Sigmoid colon (tissue), 7 donors: Measurements from ENCODE around the gene NRM. TPM values are rescaled to one million over a fixed set of nuclear protein-coding genes. Genes with fewer than 3 reads are reported as not detected.
A peak's percentile ranks its signal among the peaks of the same experiment; 100 is the strongest.

ENCODE experiments used
- DNase-seq: peaks from one replicate; pipeline ENCODE4 v3.0.0-alpha.2; 2019
- H3K27ac ChIP-seq, 4 donors: fragments of 200-600 bp; sonication (generic); one replicate each; pipeline ENCODE4 v1.5.1; 2016 to 2019; ENCODE audit warnings: mild to moderate bottlenecking in 1 of 4
- H3K27me3 ChIP-seq, 3 donors: fragments of 200-600 bp; sonication (generic); one replicate each; pipeline ENCODE4 v1.5.1; 2019; ENCODE audit warnings: mild to moderate bottlenecking in 1 of 3
- H3K36me3 ChIP-seq, 4 donors: fragments of 200-600 bp; sonication (generic); one replicate each; pipeline ENCODE4 v1.5.1; 2016 to 2019
- H3K4me1 ChIP-seq, 4 donors: fragments of 200-600 bp; sonication (generic); one replicate each; pipeline ENCODE4 v1.5.1; 2017 to 2019
- H3K4me3 ChIP-seq, 4 donors: fragments of 200-600 bp; sonication (generic); one replicate each; pipeline ENCODE4 v1.5.1; 2017 to 2019; ENCODE audit warnings: mild to moderate bottlenecking in 2 of 4, moderate library complexity in 1 of 4
- H3K9me3 ChIP-seq, 4 donors: fragments of 200-600 bp in 3 of 4; sonication (generic) in 3 of 4; one replicate each; pipeline versions ENCODE4 v1.5.1 to v1.6.1; 2013 to 2019
- EP300 ChIP-seq, 4 donors: sonication (generic); formaldehyde crosslinking; IDR thresholded peaks; one replicate each; pipeline ENCODE4 v1.6.1; 2017; ENCODE audit warnings: antibody characterized with exemption in 4 of 4
- POLR2A ChIP-seq, 2 donors: fragments of 450-650 bp; IDR thresholded peaks; one replicate each; pipeline ENCODE4 v1.6.1; 2016; ENCODE audit warnings: antibody characterized with exemption in 2 of 2, mild to moderate bottlenecking in 2 of 2, moderate library complexity in 2 of 2
- POLR2AphosphoS5 ChIP-seq, 4 donors: sonication (generic); formaldehyde crosslinking; IDR thresholded peaks; one replicate each; pipeline ENCODE4 v1.6.1; 2017; ENCODE audit warnings: antibody characterized with exemption in 4 of 4
- WGBS, 2 donors: extraction: QIAGEN DNeasy Blood & Tissue Kit; methylation state at CpG; one replicate each; pipeline ENCODE4 v1.1.7; 2013; 5-methylcytosine and 5-hydroxymethylcytosine counted together
- intact Hi-C: fragments of 100-400 bp; cut with DNase I; formaldehyde crosslinking; loops from one replicate; pipeline ENCODE4 v1.15.1; 2023
- polyA plus RNA-seq, 3 donors: library from polyadenylated mRNA; stranded (reverse); fragments of 200-250 nt; gene quantifications; one replicate each; pipeline ENCODE4 v1.2.3, GENCODE V29; 2013
- total RNA-seq, 4 donors: library from RNA; depleted of rRNA; stranded (reverse); fragments of >200 nt; gene quantifications; one replicate each; pipeline ENCODE4 v1.1.0, GENCODE V29; 2016
- TF ChIP-seq, protein P1 (sequence below), 4 experiments: fragments of 450-650 bp in 3 of 4; fragments of 200-600 bp in 1 of 4; IDR thresholded peaks; one replicate each; pipeline ENCODE4 v1.5.1; 2016 to 2019; ENCODE audit warnings: antibody characterized with exemption in 4 of 4, mild to moderate bottlenecking in 3 of 4, moderate library complexity in 2 of 4
- donor health status: healthy with polysubstance abuse.
- donor health status: Bipolar disorder and iron deficiency.
- donor health status: healthy.

The NRM gene, protein sequence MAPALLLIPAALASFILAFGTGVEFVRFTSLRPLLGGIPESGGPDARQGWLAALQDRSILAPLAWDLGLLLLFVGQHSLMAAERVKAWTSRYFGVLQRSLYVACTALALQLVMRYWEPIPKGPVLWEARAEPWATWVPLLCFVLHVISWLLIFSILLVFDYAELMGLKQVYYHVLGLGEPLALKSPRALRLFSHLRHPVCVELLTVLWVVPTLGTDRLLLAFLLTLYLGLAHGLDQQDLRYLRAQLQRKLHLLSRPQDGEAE
- 1 to 10 TPM; 2.4 to 9.7 (median 5.0) TPM for total RNA-seq
- polyA plus RNA-seq = 10 to 100 TPM in 1 of 3 donors, 1 to 10 TPM in 2; 1.8 to 13.8 (median 2.8) TPM

- peak; percentile 97 for DNase-seq
- peaks cover 0 to 45% (median 38%) of the 10 kb centered on the region in 4 donors for H3K4me1 ChIP-seq
- intact Hi-C loops = no loop called here
Measured at GRCh38 chr6:30690403-30691207, at the start of gene NRM. NRM (minus strand) TSS chr6:30690984; CDS start chr6:30690974, 10 bp downstream.

GRCh38 chr6:30740540-30740870 lies 49.7 kb upstream of the NRM start:
- peak overlapping the region in 2 of 4 donors; percentile 90 to 96 for H3K27ac ChIP-seq
- no peaks in the 10 kb centered on the region for H3K27me3 ChIP-seq
- no peaks in the 10 kb centered on the region for H3K9me3 ChIP-seq
- intact Hi-C loops = loop anchor here (5.0 to 10.0 kb wide), 3 partner anchors 87 to 344 kb away; partner anchors contain the start of genes MRPS18B and PPP1R10
- DNase-seq = no peak
- H3K4me3 ChIP-seq = no peak overlapping the region
- 90 to 93% methylated on average over 2 of the region's 2 CpGs for WGBS, 2 donors
- TF ChIP-seq POLR2A (IDR thresholded peaks at IDR 0.05) (no peak), POLR2AphosphoS5 (IDR thresholded peaks at IDR 0.05) (no peak), EP300 (IDR thresholded peaks at IDR 0.05) (no peak)
- TF ChIP-seq, protein P1, sequence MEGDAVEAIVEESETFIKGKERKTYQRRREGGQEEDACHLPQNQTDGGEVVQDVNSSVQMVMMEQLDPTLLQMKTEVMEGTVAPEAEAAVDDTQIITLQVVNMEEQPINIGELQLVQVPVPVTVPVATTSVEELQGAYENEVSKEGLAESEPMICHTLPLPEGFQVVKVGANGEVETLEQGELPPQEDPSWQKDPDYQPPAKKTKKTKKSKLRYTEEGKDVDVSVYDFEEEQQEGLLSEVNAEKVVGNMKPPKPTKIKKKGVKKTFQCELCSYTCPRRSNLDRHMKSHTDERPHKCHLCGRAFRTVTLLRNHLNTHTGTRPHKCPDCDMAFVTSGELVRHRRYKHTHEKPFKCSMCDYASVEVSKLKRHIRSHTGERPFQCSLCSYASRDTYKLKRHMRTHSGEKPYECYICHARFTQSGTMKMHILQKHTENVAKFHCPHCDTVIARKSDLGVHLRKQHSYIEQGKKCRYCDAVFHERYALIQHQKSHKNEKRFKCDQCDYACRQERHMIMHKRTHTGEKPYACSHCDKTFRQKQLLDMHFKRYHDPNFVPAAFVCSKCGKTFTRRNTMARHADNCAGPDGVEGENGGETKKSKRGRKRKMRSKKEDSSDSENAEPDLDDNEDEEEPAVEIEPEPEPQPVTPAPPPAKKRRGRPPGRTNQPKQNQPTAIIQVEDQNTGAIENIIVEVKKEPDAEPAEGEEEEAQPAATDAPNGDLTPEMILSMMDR (IDR thresholded peaks at IDR 0.05) = no peak
- H3K4me1 ChIP-seq = peaks cover 3 to 52% (median 45%) of the 10 kb centered on the region in 4 donors
- H3K36me3 ChIP-seq = peaks cover 18 to 58% (median 33%) of the 10 kb centered on the region in 4 donors

More at GRCh38 chr6:30690403-30691207, at the start of gene NRM:
- Histone ChIP-seq H3K27me3 (no peaks in the 10 kb centered on the region), H3K27ac (peak within 1 kb of the TSS; percentile 94 to 99 (median 98)), H3K4me3 (peak within 1 kb of the TSS; percentile 59 to 71 (median 65)), H3K9me3 (no peaks in the 10 kb centered on the region), H3K36me3 (no peaks in the 10 kb centered on the region)
- 1% methylated on average over 40 of the region's 40 CpGs for WGBS, 2 donors
- TF ChIP-seq POLR2A (IDR thresholded peaks at IDR 0.05) (peak in 1 of 2 donors; percentile 30), POLR2AphosphoS5 (IDR thresholded peaks at IDR 0.05) (peak; percentile 41 to 83 (median 76)), EP300 (IDR thresholded peaks at IDR 0.05) (no peak)

DNA sequence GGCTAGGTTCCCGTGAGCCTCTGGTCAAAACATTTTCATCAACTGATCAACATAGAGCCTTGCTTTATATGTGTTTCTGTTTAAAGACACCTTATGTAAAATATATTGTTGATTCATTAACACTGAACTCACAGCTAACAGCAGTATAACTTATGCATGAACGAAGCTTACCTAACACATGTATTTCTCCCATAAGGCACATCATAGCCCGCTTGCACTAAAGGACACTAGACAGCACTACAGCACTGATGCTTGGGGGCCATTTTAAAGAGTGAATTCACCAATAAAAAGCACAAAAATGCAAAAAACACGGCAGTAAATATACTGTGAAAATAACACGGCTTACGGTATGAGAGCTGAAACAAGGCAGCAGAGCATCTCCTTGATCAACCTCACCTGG lies 47.7 kb upstream of the NRM start:
- Histone ChIP-seq H3K27ac (no peak overlapping the region), H3K27me3 (no peaks in the 10 kb centered on the region), H3K4me1 (peaks cover 0 to 44% (median 37%) of the 10 kb centered on the region in 4 donors), H3K9me3 (no peaks in the 10 kb centered on the region), H3K36me3 (peaks cover 31 to 78% (median 44%) of the 10 kb centered on the region in 4 donors), H3K4me3 (no peak overlapping the region)
- no peak for DNase-seq
- WGBS, 2 donors = 82 to 91% methylated on average over 6 of the region's 6 CpGs
- intact Hi-C loops = no loop called here
- no peak for TF ChIP-seq POLR2AphosphoS5 (IDR thresholded peaks at IDR 0.05)
- no peak for TF ChIP-seq POLR2A (IDR thresholded peaks at IDR 0.05)
- TF ChIP-seq EP300 (IDR thresholded peaks at IDR 0.05) = no peak

DNA sequence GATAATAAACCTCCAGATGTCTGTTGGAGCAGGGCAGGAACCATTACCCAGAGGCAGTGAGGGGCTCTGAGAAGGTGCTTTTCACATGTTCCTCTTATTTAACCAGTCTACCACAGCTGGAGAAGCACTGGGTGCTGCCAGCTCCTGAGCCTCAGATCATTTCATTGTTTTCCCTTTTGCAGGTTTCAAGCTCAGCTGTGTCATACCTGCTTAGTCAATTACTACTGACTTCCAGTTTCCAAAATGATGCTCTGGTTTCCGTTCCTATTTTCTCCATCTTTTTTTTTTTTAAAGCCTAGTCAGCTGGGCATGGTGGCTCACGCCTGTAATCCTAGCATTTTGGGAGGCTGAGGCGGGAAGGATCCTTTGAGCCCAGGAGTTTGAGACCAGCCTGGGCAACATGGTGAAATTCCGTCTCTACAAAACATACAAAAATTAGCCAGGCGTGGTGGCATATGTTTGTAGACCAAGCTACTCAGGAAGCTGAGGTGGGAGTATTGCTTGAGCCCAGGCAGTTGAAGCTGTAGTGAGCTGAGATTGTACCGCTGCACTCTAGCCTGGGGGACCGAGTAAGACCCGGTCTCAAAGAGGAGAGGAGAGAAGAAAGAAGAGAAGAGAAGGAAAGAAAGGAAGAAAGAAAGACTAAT lies 45.0 kb upstream of the NRM start:
- Histone ChIP-seq H3K4me1 (peaks cover 0 to 37% (median 29%) of the 10 kb centered on the region in 4 donors), H3K27me3 (no peaks in the 10 kb centered on the region), H3K36me3 (peaks cover 46 to 100% (median 51%) of the 10 kb centered on the region in 4 donors), H3K4me3 (no peak overlapping the region), H3K9me3 (no peaks in the 10 kb centered on the region), H3K27ac (no peak overlapping the region)
- intact Hi-C loops = no loop called here
- DNase-seq = no peak
- WGBS, 2 donors = 77 to 91% methylated on average over 8 of the region's 8 CpGs
- TF ChIP-seq, protein P1 (IDR thresholded peaks at IDR 0.05) = no peak
- TF ChIP-seq EP300 (IDR thresholded peaks at IDR 0.05) (no peak), POLR2AphosphoS5 (IDR thresholded peaks at IDR 0.05) (no peak), POLR2A (IDR thresholded peaks at IDR 0.05) (no peak)

DNA sequence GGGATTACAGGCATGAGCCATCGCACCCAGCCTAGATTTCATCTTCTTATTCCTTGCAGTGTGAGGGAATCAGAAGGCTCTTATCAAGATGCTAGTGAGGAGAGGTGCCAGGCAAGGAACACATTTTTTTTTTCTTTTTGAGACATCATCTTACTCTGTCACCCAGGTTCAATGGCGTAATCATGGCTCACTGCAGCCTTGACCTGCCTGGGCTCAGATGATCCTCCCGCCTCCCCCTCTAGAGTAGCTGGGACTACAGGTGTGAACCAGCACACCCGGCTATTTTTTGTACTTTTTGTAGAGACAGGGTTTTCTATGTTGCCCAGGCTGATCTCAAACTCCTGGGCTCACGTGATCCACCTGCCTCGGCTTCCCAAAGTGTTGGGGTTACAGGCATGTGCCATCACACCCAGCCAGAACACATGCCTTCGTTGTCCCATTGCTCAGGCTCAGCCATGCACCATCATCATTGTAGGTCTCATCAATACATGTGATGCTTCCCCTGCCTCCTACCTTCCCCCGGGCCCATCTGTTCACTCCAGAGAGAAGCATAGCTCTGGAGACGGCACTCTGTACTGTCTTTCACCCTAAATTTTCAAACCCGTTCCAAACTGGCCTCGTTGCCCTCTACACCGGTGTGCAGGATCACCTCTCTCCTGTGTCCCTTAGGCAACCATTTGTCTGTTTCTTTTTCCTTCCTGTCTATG lies 41.6 kb upstream of the NRM start:
- H3K9me3 ChIP-seq = no peaks in the 10 kb centered on the region
- 94 to 95% methylated on average over 12 of the region's 12 CpGs for WGBS, 2 donors
- no peak for DNase-seq
- no peak overlapping the region for H3K4me3 ChIP-seq
- no peak for TF ChIP-seq EP300 (IDR thresholded peaks at IDR 0.05)
- no peak for TF ChIP-seq POLR2A (IDR thresholded peaks at IDR 0.05)
- TF ChIP-seq POLR2AphosphoS5 (IDR thresholded peaks at IDR 0.05) = no peak
- TF ChIP-seq, protein P1 (IDR thresholded peaks at IDR 0.05) = no peak
- peaks cover 0 to 24% (median 18%) of the 10 kb centered on the region in 4 donors for H3K4me1 ChIP-seq
- no peaks in the 10 kb centered on the region for H3K27me3 ChIP-seq
- H3K27ac ChIP-seq = no peak overlapping the region
- intact Hi-C loops = no loop called here
- peaks cover 46 to 100% (median 56%) of the 10 kb centered on the region in 4 donors for H3K36me3 ChIP-seq
